DMS 273 (cell line): ENCODE measurements around the gene ALPK1.
"Not testable (repeated sequence)": the region's sequence is repeated elsewhere in the genome, so short reads cannot be mapped to it uniquely, and the experiment has no call there.

Experiments
- DNase-seq: peaks from one replicate; lab custom pipeline; 2025; ENCODE audit not compliant: unreplicated experiment; lab: John Stamatoyannopoulos, UW

The ALPK1 gene

DNA sequence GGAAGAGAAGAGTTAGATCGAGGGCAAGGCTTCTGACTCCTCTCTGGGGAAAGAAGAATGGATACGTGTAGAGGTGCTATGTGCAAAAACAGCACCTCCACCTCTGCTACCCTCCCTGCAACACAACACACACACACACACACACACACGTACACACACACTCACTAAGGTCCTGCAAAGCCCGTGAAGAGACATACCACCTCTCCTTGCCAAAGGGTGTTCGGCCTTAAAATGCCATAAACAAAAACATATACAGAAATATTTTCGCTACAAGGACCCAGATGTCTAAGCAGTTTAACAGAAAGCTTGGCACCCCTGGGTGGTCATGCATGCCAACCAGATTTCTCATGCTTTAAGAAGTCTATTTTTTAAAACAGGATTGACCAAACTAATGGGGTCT, 13.0 kb upstream of the ALPK1 start:
- DNase-seq = peak; percentile 23

- peak; percentile 32 for DNase-seq
Observed at GRCh38 chr4:112284662-112285411, 12.3 kb upstream of the ALPK1 start.

- DNase-seq = no peak
Observed at GRCh38 chr4:112287258-112287989, 9.7 kb upstream of the ALPK1 start.

DNA sequence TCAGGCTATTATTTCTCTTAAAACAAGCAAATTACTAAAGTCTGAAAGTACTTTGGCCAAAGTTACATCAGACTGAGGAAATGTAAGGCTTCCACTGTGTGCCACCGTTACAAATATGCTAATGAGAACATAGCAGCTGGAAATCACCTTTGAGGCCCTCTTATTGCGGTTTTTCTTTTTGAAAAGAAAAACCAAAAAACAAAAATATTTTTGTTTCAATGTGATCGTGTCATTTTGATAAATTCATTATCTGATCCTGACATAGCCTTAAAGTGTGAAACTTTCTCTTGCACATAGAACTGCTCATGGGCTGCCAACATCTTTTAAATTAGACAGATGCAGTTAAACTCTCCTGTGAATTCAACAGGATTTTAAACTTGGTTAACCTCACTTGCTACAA, 8.7 kb upstream of the ALPK1 start:
- DNase-seq = no peak

GRCh38 chr4:112289407-112290253, 7.5 kb upstream of the ALPK1 start:
- DNase-seq = no peak

- no peak for DNase-seq
Observed at GRCh38 chr4:112290341-112290740, 6.8 kb upstream of the ALPK1 start.

DNA sequence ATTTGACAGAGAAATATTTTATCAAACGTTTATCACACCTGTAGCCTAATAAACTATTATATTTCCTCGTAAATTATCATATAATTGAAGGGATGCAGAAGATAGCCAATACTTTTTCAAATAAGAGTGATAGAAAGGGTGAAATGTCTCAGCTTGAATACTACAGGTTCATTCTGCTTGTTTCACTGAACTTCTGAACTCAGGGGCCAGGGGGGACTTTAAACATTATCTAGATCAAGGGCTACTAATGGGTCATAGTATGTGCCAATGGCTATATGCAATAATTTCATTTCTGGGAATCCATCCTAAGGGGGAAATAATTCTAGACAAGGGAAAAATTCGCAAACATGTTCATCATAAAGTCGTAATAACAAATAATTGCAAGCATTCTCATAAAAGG, 2.6 kb downstream of the ALPK1 start:
- no peak for DNase-seq

DNA sequence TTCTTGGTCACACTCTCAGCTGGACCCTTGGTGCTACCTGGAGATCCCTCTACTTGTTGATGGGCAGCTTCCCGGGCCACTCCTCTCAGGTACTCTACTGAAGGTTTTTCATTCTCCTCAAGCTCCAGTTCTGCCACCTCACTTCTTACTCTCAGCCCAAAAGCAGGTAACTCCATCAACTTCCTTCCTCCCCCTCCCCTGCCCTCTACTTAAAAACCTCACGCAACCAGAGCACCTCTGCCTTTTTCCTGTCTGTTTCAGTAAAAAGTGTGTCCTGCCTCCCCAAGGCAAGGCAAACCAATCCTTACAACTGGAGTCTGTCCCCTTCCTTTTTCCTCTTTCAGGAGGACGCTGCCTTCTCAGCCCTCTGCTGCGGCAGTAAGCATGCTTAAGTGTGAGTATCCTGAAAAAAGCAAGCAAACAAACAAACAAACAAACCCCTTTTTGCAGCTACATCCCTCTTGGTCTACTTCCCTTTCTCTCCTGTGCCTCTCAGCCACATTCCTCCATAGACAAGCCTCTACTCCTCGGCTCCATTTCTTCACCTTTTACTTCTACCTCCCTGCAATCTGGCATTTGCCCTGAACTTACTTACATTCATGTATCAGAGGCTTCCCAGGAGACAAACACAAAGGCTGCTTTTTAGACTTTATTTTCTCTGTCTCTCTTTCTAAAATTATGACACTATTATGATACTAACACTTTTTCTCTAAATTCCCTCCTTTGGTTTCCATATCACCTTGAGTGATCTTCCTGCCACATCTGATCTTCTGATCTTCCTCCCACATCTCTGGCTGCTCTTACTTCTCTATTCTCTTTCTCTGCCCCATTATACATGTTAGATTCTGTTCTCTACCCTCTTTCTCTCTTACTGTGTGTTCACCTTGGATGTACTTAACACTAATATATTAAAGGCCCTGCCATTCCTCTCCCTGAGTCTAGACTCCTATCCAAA, 5.4 kb downstream of the ALPK1 start:
- DNase-seq = no peak

DNA sequence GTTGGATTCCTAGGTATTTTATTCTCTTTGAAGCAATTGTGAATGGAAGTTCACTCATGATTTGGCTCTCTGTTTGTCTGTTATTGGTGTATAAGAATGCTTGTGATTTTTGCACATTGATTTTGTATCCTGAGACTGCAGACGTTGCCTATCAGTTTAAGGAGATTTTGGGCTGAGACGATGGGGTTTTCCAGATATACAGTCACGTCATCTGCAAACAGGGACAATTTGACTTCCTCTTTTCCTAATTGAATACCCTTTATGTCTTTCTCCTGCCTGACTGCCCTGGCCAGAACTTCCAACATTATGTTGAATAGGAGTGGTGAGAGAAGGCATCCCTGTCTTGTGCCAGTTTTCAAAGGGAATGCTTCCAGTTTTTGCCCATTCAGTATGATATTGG, 8.3 kb downstream of the ALPK1 start:
- DNase-seq = not testable (repeated sequence)

- DNase-seq = peak; percentile 65
Observed at GRCh38 chr4:112309263-112309791, 12.2 kb downstream of the ALPK1 start.

DNA sequence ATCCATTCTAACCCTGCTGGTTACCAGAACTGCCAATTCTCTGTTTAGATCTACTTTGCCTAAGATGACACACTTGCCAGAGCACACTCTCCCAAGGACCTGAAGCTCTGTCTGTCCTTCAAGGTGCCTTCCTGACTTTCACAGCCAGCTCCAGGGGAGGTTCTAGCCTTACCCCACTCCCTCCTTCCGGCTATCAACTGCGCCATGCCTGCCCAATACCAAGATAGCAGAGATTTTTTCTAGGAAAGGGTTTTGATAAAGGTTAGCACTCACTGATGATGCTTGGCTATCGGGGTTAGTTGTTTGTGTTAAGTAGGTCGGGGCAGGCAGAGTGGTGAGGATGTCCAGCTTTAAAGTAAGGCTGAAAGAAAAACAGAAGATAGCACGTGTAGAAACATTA, 14.3 kb downstream of the ALPK1 start:
- DNase-seq = no peak

GRCh38 chr4:112312610-112313239, 15.6 kb downstream of the ALPK1 start:
- DNase-seq = no peak

GRCh38 chr4:112315446-112315845, 18.3 kb downstream of the ALPK1 start:
- no peak for DNase-seq

DNA sequence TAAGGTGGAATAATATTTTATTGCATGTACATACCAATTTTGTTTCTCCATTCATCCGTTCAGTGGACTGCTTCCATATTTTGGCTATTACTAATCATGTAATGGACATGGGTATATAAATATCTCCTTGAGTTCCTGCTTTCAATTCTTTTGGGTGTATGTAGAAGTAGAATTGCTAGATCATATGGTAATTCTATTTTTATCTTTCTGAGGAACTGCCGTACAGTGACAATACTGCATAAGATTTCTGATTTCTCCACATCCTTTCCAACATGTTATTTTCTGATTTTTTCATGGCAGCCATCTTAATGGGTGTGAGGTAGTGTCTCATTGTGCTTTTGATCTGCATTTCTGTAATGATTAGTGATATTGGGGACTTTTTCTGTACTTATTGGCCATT, 19.2 kb downstream of the ALPK1 start:
- DNase-seq = no peak

DNA sequence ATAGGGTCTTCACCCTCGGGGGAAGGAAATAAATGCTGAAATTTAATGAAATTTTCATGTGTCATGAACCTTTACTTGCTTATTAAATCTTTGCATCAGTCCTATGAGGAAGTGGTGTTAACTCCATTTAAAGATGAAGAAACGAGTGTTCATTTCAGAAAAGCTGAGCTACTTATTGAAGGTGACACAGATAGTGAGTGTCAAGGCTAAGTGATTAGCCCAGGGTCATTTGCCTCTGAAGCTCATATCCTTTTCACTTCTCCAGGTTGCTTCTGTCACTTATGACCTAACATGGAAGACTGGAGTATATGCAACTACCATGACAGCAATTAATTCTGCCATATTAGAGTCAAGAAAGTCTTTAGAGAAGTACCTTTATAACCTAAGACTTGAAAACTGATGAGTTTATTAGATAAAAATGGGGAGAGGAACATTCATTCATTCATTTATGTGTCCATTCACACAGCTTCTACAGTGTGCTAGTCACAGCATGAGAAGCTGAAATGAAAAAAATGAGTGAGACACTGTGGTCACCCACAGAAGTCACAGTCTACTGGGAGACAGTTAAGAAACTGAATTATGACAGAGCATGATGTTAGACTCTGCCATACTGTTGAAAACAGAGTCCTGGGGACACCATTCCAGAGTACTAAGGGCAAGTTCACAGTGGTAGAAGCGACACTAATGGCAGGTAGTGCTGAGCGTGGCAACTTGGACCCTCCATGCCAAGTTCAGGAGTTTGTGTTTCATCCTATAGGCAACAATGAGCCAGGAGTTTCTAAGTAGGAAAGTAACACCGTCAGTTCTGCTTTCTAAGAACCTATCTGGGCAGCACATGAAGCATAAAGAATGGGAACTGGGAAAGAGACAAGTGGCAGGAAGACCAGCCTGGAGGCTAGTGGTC, 21.3 kb downstream of the ALPK1 start:
- no peak for DNase-seq

GRCh38 chr4:112321776-112322684, 24.9 kb downstream of the ALPK1 start:
- DNase-seq = peak; percentile 76

GRCh38 chr4:112322866-112323265, 25.7 kb downstream of the ALPK1 start:
- DNase-seq = no peak

- peak; percentile 80 for DNase-seq
Observed at GRCh38 chr4:112325530-112325929, 28.4 kb downstream of the ALPK1 start.
